GM19455 (cell line): ENCODE results near the gene OR4E2.
"Not testable (repeated sequence)": the region's sequence is repeated elsewhere in the genome, so short reads cannot be mapped to it uniquely, and the experiment has no call there.

Experiments
- ATAC-seq: cut with Tn5 transposase; IDR thresholded peaks from one replicate; pipeline ENCODE4 v1.9.1; 2021; ENCODE audit not compliant: unreplicated experiment

The OR4E2 gene

DNA sequence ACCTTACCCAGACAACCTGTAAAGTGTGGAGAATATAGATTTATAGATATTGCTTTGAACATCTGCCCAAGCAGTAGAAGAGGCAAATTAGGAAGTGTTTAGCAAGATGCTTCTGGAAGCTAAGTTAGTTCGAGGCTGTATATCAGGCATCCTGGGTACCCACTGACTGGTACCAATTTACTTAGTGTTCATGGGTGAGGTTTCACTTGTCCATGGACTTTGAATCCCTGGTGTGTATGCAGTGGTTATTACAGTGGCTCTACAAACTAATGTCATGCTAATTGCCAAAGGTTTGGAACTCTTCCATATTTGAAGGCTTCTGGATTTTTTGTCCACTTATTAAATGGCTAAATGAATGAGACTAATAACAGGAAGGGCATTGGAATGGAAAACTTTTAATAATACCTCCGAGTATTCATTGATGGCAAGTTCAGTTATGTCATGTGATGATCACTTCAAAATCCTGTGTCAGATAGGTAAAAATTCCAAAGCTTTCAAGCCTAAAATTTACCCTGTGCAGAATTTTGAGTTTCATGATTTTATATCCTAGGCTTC is at the start of gene OR4E2:
TSS of gene OR4E2 (plus strand) at position 505 of the 555 bp plus-strand sequence. CDS start 11,248 bp downstream, outside the sequence.
- ATAC-seq: no peak

- ATAC-seq: no peak
Measured at GRCh38 chr14:21612324-21612723, 41.3 kb upstream of the OR4E2 start.

GRCh38 chr14:21614240-21614639 is 39.4 kb upstream of the OR4E2 start:
- no peak for ATAC-seq

DNA sequence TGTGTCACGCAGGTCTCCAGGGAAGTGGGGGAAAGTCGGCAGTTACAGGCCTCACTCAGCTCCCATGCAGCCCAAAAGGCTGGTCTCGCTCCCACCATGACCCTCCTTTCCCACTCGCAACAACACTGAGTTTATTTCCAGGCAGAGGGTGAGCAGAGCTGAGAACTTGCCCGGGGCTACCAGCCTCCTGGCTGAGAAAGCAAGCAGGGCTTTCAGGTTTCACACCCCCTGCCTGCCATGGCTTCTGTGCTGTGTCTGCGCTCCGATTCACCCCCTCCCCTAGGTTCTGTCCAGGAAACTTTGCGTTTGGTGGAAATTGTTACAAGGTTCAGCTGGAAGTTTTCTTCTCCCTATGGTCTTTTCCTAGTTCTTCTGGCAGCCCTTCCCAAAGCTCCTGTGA is 36.0 kb upstream of the OR4E2 start:
- no peak for ATAC-seq

- no peak for ATAC-seq
Measured at GRCh38 chr14:21626491-21627230, 27.0 kb upstream of the OR4E2 start.

DNA sequence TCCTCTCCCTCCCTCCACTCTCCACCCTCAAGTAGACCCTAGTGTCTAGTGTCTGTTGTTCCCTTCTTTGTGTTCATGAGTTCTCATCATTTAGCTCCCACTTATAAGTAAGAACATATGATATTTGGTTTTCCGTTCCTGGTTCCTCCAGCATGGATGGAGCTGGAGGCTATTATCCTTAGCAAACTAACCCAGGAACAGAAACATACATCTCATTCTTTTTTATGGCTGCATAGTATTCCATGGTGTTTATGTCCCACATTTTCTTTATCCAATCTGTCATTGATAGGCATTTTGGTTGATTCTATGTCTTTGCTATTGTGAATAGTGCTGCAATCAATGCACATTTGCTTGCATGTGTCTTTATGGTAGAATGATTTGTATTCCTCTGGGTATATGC is 23.1 kb upstream of the OR4E2 start:
- not testable (repeated sequence) for ATAC-seq

DNA sequence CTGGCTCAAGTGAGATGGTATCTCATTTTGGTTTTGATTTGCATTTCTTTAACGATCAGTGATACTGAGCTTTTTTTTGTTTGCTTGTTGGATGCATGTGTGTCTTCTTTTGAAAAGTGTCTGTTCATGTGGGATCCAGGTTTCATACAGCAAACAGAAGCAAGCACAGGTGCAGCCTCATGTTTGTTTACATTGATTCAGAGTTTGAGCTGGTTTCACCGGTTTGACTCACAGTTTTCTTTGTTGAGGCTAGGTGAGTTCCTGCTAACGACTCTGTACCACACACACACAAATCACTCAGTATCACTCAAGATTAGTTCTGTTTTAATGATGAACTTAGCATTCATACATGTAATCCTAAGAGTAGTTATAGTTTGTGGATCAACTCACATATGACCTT is 22.6 kb upstream of the OR4E2 start:
- ATAC-seq: no peak

GRCh38 chr14:21634840-21635239 is 18.8 kb upstream of the OR4E2 start, which contains the start of gene OR10G2:
Gene OR10G2, minus strand, starts transcription at chr14:21634940. Its CDS starts 98 bp downstream, at chr14:21634842.
- no peak for ATAC-seq

DNA sequence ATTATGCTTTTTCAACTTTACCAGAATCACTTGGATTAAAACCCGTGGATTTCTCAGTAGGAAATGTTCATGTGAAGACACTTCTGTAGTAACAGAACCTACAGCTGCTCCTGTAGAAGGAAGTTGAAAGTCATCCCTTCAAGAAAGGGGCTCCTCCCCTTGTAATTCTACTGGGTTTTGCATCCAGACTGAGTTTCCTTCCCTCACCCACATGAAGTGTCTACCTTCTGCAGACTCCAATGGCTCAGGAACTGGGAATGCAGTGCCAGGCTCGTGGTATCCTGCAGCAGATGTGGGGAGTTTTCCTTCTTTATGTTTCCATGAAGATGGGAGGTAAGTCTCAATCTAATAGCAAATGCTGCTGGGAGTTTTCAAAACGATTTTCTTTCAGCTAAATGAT is 11.0 kb upstream of the OR4E2 start:
- no peak for ATAC-seq

DNA sequence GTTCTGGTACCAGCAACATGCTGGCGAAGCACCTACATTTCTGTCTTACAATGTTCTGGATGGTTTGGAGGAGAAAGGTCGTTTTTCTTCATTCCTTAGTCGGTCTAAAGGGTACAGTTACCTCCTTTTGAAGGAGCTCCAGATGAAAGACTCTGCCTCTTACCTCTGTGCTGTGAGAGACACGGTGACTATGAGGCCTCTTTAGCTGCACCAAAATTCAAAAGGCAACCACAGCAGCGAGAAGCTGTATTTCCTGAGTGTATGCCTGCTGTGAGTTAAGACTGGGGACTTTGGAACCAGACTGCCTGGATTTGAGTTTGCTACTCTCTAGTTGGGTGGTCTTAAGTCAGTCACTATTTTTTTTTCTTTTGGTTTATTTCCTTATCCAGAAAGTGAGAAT is 10.2 kb upstream of the OR4E2 start:
- ATAC-seq: no peak

GRCh38 chr14:21647380-21647779 is 6.3 kb upstream of the OR4E2 start:
- no peak for ATAC-seq

GRCh38 chr14:21652209-21652808 is 1.3 kb upstream of the OR4E2 start:
- no peak for ATAC-seq

DNA sequence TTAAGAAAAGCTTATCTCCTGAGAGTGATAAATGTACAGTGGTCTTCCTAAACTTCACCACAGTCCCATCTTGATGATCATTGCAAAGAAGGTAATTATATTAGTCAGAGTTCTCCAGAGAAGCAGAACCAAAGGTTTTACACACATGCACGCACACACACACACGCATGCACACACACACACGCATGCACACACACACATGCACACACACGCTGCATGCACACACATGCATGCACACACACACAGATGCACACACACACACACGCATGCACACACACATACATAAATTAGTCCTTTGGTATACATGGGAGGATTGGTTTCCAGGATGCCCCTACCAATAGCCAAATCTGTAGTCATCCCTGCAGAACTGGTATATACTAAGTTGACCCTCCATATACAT is 580 bp downstream of the OR4E2 start:
- no peak for ATAC-seq

- no peak for ATAC-seq
Measured at GRCh38 chr14:21656980-21657379, 3.3 kb downstream of the OR4E2 start.

- ATAC-seq: no peak
Measured at GRCh38 chr14:21668377-21668776, 14.7 kb downstream of the OR4E2 start.

DNA sequence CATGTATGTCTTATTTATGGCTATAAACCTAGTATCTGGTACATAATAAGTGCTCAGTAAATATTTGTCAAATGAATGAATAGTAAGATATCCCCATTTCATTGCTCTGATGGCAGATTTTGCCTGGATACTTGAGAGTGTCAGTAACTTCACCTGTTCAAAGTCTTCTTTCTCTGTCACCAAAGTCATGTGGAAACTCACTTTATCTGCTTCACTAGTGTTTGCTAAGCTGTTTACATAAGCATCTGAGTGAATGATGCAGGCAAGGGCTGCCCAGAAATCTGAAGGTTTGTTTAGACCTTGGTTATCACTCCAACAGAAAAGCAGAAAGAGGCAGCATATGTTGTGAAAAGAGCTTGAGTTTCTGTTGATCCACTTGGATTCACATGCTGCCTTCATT is 15.6 kb downstream of the OR4E2 start:
- ATAC-seq: no peak

- no peak for ATAC-seq
Measured at GRCh38 chr14:21671371-21671770, 17.7 kb downstream of the OR4E2 start.

GRCh38 chr14:21672116-21672515 is 18.5 kb downstream of the OR4E2 start:
- no peak for ATAC-seq

GRCh38 chr14:21673718-21674117 is 20.1 kb downstream of the OR4E2 start, which contains the start of gene OR4E1:
Gene OR4E1, minus strand, starts transcription at chr14:21673818. Its CDS starts 2,883 bp downstream, at chr14:21670935.
- ATAC-seq: no peak

DNA sequence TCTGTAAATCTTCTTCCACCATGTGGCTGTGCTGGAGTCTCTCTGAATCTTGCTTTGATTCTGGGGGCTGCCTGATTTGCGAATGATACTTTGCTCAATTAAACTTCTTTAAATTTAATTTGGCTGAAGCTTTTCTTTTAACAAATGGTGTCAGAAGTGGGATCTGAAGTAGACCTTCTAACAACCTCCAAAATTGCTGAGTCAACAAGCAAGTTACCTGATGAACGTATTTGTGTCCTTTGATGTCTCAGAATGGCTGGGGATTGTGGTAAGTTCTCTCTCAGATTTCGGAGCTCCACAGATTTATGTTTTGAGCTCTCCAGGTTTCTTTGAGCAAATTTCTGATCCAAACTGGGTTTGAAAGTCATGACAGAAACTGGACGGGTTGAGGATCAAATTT is 21.9 kb downstream of the OR4E2 start:
- no peak for ATAC-seq

- ATAC-seq: no peak
Measured at GRCh38 chr14:21680072-21680471, 26.4 kb downstream of the OR4E2 start.

- no peak for ATAC-seq
Measured at GRCh38 chr14:21686468-21686867, 32.8 kb downstream of the OR4E2 start.
